Measurements from ENCODE around the gene RMND5B. TPM values are rescaled to one million over a fixed set of nuclear protein-coding genes. Genes with fewer than 3 reads are reported as not detected.

The RMND5B gene
- total RNA-seq, 4 donors from 2014 or later, result 22.9 to 37.5 (median 27.7) TPM

DNA sequence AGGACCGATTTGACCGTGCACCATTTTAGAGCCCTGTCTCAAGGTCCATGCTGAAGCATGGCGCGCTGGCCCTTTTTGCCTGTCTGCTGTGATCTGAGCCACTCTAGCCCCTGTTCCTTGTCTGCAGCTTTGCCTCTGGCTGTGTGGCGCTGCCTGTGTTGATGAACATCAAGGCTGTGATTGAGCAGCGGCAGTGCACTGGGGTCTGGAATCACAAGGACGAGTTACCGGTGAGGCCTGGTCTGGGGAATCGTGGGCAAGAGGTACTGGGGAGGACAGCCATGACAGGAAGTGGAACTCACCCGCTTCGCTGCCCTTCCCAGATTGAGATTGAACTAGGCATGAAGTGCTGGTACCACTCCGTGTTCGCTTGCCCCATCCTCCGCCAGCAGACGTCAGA is 16.6 kb downstream of the RMND5B start:
- no peak for ATAC-seq (ENCODE audit: low FRiP score)
- TF ChIP-seq, protein P1, sequence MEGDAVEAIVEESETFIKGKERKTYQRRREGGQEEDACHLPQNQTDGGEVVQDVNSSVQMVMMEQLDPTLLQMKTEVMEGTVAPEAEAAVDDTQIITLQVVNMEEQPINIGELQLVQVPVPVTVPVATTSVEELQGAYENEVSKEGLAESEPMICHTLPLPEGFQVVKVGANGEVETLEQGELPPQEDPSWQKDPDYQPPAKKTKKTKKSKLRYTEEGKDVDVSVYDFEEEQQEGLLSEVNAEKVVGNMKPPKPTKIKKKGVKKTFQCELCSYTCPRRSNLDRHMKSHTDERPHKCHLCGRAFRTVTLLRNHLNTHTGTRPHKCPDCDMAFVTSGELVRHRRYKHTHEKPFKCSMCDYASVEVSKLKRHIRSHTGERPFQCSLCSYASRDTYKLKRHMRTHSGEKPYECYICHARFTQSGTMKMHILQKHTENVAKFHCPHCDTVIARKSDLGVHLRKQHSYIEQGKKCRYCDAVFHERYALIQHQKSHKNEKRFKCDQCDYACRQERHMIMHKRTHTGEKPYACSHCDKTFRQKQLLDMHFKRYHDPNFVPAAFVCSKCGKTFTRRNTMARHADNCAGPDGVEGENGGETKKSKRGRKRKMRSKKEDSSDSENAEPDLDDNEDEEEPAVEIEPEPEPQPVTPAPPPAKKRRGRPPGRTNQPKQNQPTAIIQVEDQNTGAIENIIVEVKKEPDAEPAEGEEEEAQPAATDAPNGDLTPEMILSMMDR (IDR thresholded peaks at IDR 0.05), result no peak
- no peak for DNase-seq (ENCODE audit: low spot score)

DNA sequence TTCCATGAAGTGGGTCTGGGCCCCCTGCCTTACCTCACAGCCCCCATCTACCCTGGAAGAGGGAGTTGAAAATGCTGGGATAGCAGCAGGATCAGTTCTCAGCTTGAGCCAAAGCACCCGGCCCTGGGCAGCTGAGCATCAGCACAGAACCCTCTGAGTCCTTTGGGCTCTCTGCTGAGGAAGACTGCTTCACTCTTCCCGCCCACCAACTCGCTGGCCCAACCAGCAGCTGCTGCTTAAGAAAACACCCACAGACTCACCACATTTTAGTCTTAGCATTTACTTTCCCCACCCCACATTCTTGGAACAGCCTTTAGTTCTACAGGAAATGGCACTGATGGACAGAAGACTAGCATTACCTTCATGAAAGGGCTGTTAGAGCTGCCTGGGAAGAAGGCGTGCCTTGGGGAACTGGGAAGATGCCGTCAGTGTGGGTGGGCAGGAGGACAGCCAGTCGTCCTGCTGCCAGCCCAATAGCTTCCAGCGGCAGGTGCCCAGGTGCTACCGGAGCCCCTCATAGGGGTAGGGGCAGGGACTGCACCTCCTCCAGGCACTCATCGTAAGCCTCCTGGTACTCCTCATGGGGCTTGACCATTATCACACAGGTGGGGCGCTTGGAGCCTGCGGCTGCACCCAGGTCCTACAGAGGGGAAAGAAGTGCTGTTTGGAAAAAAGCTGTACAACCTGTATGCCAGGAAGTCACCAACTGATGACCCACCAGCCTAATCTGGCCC is 18.6 kb downstream of the RMND5B start:
- ATAC-seq (ENCODE audit: low FRiP score), result no peak
- DNase-seq (ENCODE audit: low spot score), result no peak
- TF ChIP-seq, protein P1 (IDR thresholded peaks at IDR 0.05), result no peak

DNA sequence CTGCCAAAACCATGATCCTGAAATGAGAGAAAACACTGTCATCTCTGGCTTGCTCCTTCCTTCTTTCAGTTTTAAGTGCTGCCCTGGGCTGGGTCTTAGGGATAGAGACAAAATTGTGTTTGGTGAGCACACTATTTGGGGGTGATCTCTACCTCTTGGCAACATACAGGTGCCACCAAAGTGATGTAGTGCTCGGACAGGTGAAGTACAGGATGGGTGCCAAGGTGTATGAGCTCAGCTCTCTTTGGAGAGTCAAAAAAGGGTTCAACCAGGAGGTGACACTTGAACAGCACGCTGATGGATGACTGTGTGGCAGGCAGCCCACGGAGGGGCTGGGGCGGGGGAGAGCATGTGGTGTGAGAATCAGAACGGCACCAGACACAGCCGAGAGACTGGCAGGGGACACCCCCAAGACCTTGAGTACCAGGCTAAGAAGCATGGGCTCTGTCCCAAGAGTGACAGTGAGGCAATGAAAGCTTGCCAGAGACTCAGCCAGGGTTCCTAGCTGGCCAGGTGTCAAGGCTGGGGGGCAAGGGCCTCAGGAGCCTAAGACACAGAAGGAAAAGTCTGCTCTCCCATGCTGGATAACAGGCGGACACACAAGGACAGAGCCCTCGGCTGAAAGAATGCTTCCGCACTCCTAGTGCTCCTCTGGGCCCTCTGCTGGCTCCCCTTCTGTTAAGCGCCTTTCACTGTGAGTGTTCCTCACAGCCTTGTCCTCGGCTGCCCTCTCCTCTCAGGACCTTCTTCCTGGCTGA is 20.3 kb downstream of the RMND5B start:
- TF ChIP-seq, protein P1 (IDR thresholded peaks at IDR 0.05), result no peak
- DNase-seq (ENCODE audit: low spot score) (no peak), ATAC-seq (ENCODE audit: low FRiP score) (no peak)

DNA sequence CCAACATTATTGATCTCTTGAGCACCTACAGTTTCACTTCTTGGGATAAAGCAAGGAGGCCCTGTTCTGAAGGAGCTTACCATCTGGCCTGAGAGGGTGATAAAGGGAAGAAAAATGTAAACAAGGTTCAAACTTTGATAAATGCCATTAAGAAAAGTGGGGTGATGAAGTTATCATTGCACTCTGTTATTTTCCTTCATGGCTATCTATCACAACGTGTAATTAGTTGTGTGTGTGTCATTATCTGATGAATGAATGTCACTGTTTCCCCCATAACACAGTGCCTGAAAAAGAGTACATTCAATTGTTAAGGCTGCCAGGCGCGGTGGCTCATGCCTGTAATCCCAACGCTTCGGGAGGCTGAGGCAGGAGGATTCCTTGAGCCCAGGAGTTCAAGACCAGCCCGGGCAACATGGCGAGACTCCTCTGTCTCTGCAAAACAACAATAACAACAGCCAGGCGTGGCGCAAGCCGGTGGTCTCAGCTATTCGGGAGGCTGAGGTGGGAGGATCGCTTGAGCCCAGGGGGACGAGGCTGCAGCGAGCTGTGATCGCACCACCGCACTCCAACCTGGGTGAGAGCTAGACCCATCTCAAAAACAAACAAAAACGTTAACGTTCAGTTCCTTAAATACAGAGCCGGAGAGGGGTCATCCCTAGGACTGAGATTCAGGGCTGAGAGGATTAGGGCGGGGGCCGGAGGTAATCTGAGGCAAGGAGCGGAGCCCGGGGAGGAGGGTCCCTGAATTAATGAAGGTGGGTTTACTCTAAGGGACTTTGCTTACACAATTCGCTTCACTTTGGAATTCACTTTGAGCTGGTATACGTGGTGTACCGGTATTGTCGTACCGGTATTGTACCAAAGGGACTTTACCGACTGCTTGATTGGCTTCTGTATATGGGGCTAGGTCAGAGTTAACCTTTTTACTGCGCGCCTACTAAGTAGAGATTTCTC is 22.0 kb downstream of the RMND5B start:
- ATAC-seq (ENCODE audit: low FRiP score) (no peak), DNase-seq (ENCODE audit: low spot score) (no peak)
- TF ChIP-seq, protein P1 (IDR thresholded peaks at IDR 0.05), result no peak

DNA sequence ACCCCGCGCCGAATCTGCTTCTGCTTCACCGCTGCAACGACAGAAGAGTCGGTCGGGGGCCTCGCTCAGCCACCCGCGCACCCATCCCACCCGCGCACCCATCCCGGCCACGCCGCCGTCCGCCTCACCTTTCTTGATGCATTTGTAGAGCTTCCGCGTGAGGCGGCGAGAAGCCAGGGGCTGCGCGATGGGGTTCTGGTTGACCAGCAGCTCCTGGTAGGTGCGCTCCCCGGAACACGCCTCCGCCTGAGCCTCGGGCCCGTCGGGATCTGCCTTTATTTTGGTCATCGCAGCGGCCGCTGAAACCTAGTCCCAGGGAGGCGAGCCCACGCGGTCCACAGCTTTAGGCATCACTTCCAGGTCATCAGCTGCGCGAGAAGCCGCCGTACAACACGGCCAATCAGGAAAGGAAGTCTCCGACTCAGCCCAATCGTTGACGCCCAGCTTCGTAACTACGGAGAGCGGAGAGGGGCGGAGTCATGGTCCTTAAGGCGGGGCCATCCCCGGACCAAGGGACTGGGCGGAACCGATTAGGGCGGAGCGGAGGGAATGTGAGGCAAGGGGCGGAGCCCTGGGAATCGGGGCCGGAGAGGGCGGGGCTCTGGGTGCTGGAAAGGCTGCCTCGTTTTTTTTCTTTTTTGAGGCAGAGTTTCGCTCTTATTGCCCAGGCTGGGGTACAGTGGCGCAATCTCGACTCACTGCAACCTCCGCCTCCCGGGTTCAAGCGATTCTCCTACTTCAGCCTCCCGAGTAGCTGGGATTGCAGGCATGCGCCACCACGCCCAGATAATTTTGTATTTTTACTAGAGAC is 22.9 kb downstream of the RMND5B start, which contains the start of gene NHP2:
TSS of gene NHP2 (minus strand) at position 356 of the 811 bp plus-strand sequence. CDS start at position 288, 68 bp downstream.
- ATAC-seq (ENCODE audit: low FRiP score), result peak; percentile 100
- peak; percentile 93 for DNase-seq (ENCODE audit: low spot score)
- TF ChIP-seq, protein P1 (IDR thresholded peaks at IDR 0.05), result no peak

DNA sequence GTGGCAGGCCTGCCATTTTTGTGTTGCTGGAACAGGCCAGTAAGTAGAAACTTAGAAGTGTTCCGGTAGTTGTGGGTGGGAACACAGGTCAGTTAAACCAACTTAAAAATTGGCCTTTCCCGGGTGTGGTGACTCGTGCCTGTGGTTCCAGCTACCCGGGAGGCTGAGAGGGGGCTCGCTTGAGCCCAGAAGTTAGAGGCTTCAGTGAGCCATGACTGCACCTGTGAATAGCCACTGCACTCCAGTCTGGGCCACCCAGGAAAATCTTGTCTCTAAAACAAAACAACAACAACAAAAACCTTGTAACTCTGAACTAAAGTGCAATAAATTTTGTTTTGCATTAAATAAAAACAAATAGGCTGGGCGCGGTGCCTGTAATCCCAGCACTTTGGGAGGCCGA is 24.3 kb downstream of the RMND5B start:
- no peak for ATAC-seq (ENCODE audit: low FRiP score)
- TF ChIP-seq, protein P1 (IDR thresholded peaks at IDR 0.05), result no peak
- no peak for DNase-seq (ENCODE audit: low spot score)

Data from omental fat pad (tissue), 4 donors.